Gastrocnemius medialis (tissue), 4 donors: ENCODE data around the gene RAB7A. TPM values are rescaled to one million over a fixed set of nuclear protein-coding genes. Genes with fewer than 3 reads are reported as not detected.
A peak's percentile ranks its signal among the peaks of the same experiment; 100 is the strongest.

Experiments
- ATAC-seq, 2 donors: fragments of 150-250 bp; one replicate each; pipeline ENCODE4 v1.9.1; 2016
- DNase-seq, 2 donors: peaks; one replicate each; pipeline ENCODE4 v3.0.0-alpha.2; 2019
- H3K27ac ChIP-seq, 4 donors: fragments of 200-600 bp; sonication (generic); 1 replicate in 1 of 4; 2 replicates in 3 of 4; pipeline ENCODE4 v1.5.1; 2016 to 2018; ENCODE audit warnings: mild to moderate bottlenecking in 2 of 4, moderate library complexity in 1 of 4
- H3K27me3 ChIP-seq, 3 donors: fragments of 200-600 bp; sonication (generic) in 2 of 3; 1 replicate in 1 of 3; 2 replicates in 2 of 3; pipeline versions ENCODE4 v1.5.1 to v1.6.0; 2016 to 2019; ENCODE audit warnings: mild to moderate bottlenecking in 1 of 3, moderate library complexity in 1 of 3
- H3K36me3 ChIP-seq, 2 donors: fragments of 200-600 bp; sonication (generic) in 1 of 2; one replicate each; pipeline ENCODE4 v1.5.1; 2017 to 2018
- H3K4me1 ChIP-seq, 2 donors: fragments of 200-600 bp; sonication (generic) in 1 of 2; one replicate each; pipeline ENCODE4 v1.5.1; 2016 to 2017; ENCODE audit warnings: mild to moderate bottlenecking in 2 of 2
- H3K4me3 ChIP-seq, 4 donors: fragments of 200-600 bp; sonication (generic) in 3 of 4; 1 replicate in 1 of 4; 2 replicates in 3 of 4; pipeline ENCODE4 v1.5.1; 2016 to 2019; ENCODE audit warnings: mild to moderate bottlenecking in 2 of 4
- H3K9me3 ChIP-seq, 3 donors: fragments of 200-600 bp; sonication (generic) in 2 of 3; 1 replicate in 1 of 3; 2 replicates in 2 of 3; pipeline ENCODE4 v1.5.1; 2016 to 2019
- CTCF ChIP-seq, 5 experiments: fragments of 450-650 bp in 3 of 5; fragments of 200-600 bp in 2 of 5; sonication (generic) in 2 of 5; IDR thresholded peaks in 4 of 5; conservative IDR thresholded peaks in 1 of 5; 1 replicate in 4 of 5; 2 replicates in 1 of 5; pipeline ENCODE4 v1.5.1; 2016 to 2019; ENCODE audit warnings: antibody characterized with exemption in 5 of 5, mild to moderate bottlenecking in 3 of 5, moderate library complexity in 3 of 5
- POLR2A ChIP-seq, 2 donors: fragments of 450-650 bp; IDR thresholded peaks; one replicate each; pipeline ENCODE4 v1.6.1; 2017; ENCODE audit warnings: antibody characterized with exemption in 2 of 2, mild to moderate bottlenecking in 2 of 2, moderate library complexity in 2 of 2
- in situ Hi-C, 4 donors: fragments of 200-750 bp; cut with MboI; loops; one replicate each; pipeline versions ENCODE4 v1.15.0 to v1.8.0; 2017; ENCODE audit warnings: low sequenced_read_pairs in 4 of 4
- intact Hi-C: fragments of 100-400 bp; cut with DNase I; formaldehyde crosslinking; loops from one replicate; pipeline ENCODE4 v1.15.1; 2023; ENCODE audit warnings: low total_unique reads
- total RNA-seq, 4 donors: library from RNA; depleted of rRNA; stranded (reverse); fragments of >200 nt; gene quantifications; one replicate each; pipeline versions ENCODE4 v1.1.0 to v1.2.3, GENCODE V29; 2016

RAB7A gene
- total RNA-seq, 4 donors from 2014 or later, result 102 to 190 (median 149) TPM

DNA sequence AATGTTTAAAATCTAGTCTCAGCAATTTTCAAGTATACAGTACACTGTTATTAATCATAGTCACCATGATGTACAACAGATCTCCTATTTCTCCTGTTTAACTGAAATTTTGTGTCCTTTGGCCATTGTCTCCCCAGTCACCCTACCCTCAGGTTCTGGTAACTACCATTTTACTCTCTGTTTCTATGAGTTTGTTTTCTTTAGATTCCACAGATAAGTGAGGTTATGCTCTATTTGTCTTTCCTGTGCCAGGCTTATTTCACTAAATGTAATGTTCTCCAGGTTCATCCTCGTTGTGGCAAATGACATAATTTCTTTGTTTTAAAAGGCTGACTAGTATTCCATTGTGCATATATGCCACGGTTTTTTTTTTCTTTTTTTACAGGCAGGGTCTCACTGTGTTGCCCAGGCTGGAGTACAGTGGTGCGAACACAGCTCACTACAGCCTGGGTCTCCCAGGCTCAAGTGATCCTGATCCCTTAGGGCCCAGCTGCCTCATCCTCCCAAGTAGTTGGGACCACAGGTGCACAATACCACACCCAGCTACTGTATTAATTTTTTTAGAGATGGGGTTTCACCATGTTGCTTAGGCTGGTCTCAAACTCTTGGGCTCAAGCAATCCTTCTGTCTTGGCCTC is 50.0 kb downstream of the RAB7A start:
- H3K9me3 ChIP-seq, result no peaks in the 10 kb centered on the region
- no peak overlapping the region for H3K4me3 ChIP-seq
- in situ Hi-C loops, result loop anchor here in 1 of 4 donors (25.0 kb wide), 1 partner anchor 89 kb away; no protein-coding TSS in a partner anchor
- no peak for DNase-seq
- H3K27me3 ChIP-seq, result no peaks in the 10 kb centered on the region
- TF ChIP-seq POLR2A (IDR thresholded peaks at IDR 0.05) (no peak), CTCF (IDR thresholded peaks at IDR 0.05 in 4 of 5, conservative IDR thresholded peaks at IDR 0.05 in 1 of 5) (no peak)
- peak overlapping the region in 3 of 4 donors; percentile 5 to 37 (median 24) for H3K27ac ChIP-seq
- ATAC-seq, result no peak
- peaks cover 72 to 75% of the 10 kb centered on the region in 2 donors for H3K4me1 ChIP-seq
- intact Hi-C loops, result no loop called here
- no peaks in the 10 kb centered on the region for H3K36me3 ChIP-seq

- Histone ChIP-seq H3K4me3 (peak overlapping the region in 1 of 4 donors; percentile 4), H3K4me1 (peaks cover 87% of the 10 kb centered on the region in 2 donors), H3K36me3 (no peaks in the 10 kb centered on the region), H3K9me3 (no peaks in the 10 kb centered on the region), H3K27ac (peak overlapping the region; percentile 80 to 99 (median 96)), H3K27me3 (no peaks in the 10 kb centered on the region)
- TF ChIP-seq POLR2A (IDR thresholded peaks at IDR 0.05) (peak in 1 of 2 donors; percentile 59), CTCF (IDR thresholded peaks at IDR 0.05 in 4 of 5, conservative IDR thresholded peaks at IDR 0.05 in 1 of 5) (no peak)
- ATAC-seq (peak; percentile 47 to 77), DNase-seq (peak in 1 of 2 donors; percentile 13)
- in situ Hi-C loops (loop anchor here in 1 of 4 donors (25.0 kb wide), 1 partner anchor 93 kb away; no protein-coding TSS in a partner anchor), intact Hi-C loops (no loop called here)
Measured at GRCh38 chr3:128780101-128780837, 54.3 kb downstream of the RAB7A start.

GRCh38 chr3:128781164-128781563 is 55.2 kb downstream of the RAB7A start:
- in situ Hi-C loops, result loop anchor here in 1 of 4 donors (25.0 kb wide), 1 partner anchor 94 kb away; no protein-coding TSS in a partner anchor

More at GRCh38 chr3:128781164-128781563, 55.2 kb downstream of the RAB7A start:
- Histone ChIP-seq H3K27me3 (no peaks in the 10 kb centered on the region), H3K9me3 (no peaks in the 10 kb centered on the region), H3K36me3 (no peaks in the 10 kb centered on the region), H3K27ac (peak overlapping the region; percentile 80 to 99 (median 96)), H3K4me3 (no peak overlapping the region), H3K4me1 (peaks cover 89 to 93% of the 10 kb centered on the region in 2 donors)
- DNase-seq (no peak), ATAC-seq (no peak)
- intact Hi-C loops, result no loop called here
- TF ChIP-seq CTCF (IDR thresholded peaks at IDR 0.05 in 4 of 5, conservative IDR thresholded peaks at IDR 0.05 in 1 of 5), result no peak
- TF ChIP-seq POLR2A (IDR thresholded peaks at IDR 0.05), result no peak
